ENCODE measurements around the gene CLCN5. TPM values are rescaled to one million over a fixed set of nuclear protein-coding genes. Genes with fewer than 3 reads are reported as not detected.
A peak's percentile ranks its signal among the peaks of the same experiment; 100 is the strongest.

CLCN5 gene
- total RNA-seq, 1 experiment from 2014 or later, result 13.6 TPM

GRCh38 chrX:50099331-50099730 is 176.9 kb downstream of the CLCN5 start:
- H3K4me3 Mint-ChIP-seq (ENCODE audit: low read depth, unreplicated experiment), result no peak overlapping the region
- intact Hi-C loops (cut with micrococcal nuclease; ENCODE audit: unreplicated experiment), result no loop called here
- H3K27me3 Mint-ChIP-seq (ENCODE audit: unreplicated experiment), result no peaks in the 10 kb centered on the region
- no peaks in the 10 kb centered on the region for H3K36me3 Mint-ChIP-seq (ENCODE audit: insufficient read depth, unreplicated experiment)
- DNase-seq, result no peak
- H3K9me3 Mint-ChIP-seq (ENCODE audit: low read depth, unreplicated experiment), result no peaks in the 10 kb centered on the region
- no TSS peak for BruUV-seq (replicated peaks)
- peaks cover 13% of the 10 kb centered on the region for H3K4me1 Mint-ChIP-seq (ENCODE audit: low read depth, unreplicated experiment)
- TF ChIP-seq CTCF (IDR thresholded peaks at IDR 0.05; ENCODE audit: unreplicated experiment), result no peak
- no peak overlapping the region for H3K27ac Mint-ChIP-seq (ENCODE audit: unreplicated experiment)
- CTCF ChIA-PET, result interaction anchor here (1.1 kb wide), 1 partner anchor 177 kb away, joined by 4 read pairs; the partner anchor contains the start of gene CLCN5

GRCh38 chrX:50100188-50100587 is 177.8 kb downstream of the CLCN5 start:
- CTCF ChIA-PET, result interaction anchor here (0.6 to 2.7 kb wide), 9 partner anchors 20 to 480 kb away, joined by 3 to 13 read pairs (median 4); partner anchors contain the start of genes CCNB3 and CLCN5
- no peak overlapping the region for H3K27ac Mint-ChIP-seq (ENCODE audit: unreplicated experiment)

DNA sequence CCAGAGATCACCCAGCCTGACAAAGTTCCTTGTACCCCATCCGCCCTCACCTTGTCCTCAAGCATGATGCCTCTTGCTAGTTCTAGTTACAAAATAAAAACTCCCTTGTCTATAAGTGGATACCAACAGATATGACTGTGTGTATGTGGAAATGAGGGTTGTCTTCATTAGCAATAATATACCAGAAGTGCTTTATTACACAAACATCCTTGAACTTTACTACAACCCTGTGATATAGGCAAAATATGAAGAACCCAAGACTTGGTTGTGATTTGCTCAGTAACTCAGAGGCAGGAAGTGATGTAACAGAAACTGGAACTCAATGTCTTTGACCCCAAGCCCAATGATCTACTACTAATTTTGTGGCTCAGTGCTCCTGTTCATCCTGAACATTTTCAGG is 180.8 kb downstream of the CLCN5 start:
- no peak overlapping the region for H3K27ac Mint-ChIP-seq (ENCODE audit: unreplicated experiment)
- DNase-seq, result no peak
- no peaks in the 10 kb centered on the region for H3K27me3 Mint-ChIP-seq (ENCODE audit: unreplicated experiment)
- CTCF ChIA-PET, result no interaction called here
- H3K9me3 Mint-ChIP-seq (ENCODE audit: low read depth, unreplicated experiment), result no peaks in the 10 kb centered on the region
- intact Hi-C loops (cut with micrococcal nuclease; ENCODE audit: unreplicated experiment), result loop anchor here (10.0 kb wide), 1 partner anchor 342 kb away; no protein-coding TSS in a partner anchor
- BruUV-seq (replicated peaks), result no TSS peak
- H3K4me3 Mint-ChIP-seq (ENCODE audit: low read depth, unreplicated experiment), result no peak overlapping the region
- TF ChIP-seq CTCF (IDR thresholded peaks at IDR 0.05; ENCODE audit: unreplicated experiment), result no peak
- H3K4me1 Mint-ChIP-seq (ENCODE audit: low read depth, unreplicated experiment), result peaks cover 19% of the 10 kb centered on the region
- H3K36me3 Mint-ChIP-seq (ENCODE audit: insufficient read depth, unreplicated experiment), result no peaks in the 10 kb centered on the region

More at GRCh38 chrX:50100188-50100587, 177.8 kb downstream of the CLCN5 start:
- no peaks in the 10 kb centered on the region for H3K36me3 Mint-ChIP-seq (ENCODE audit: insufficient read depth, unreplicated experiment)
- DNase-seq, result peak; percentile 28
- peaks cover 13% of the 10 kb centered on the region for H3K4me1 Mint-ChIP-seq (ENCODE audit: low read depth, unreplicated experiment)
- no peaks in the 10 kb centered on the region for H3K27me3 Mint-ChIP-seq (ENCODE audit: unreplicated experiment)
- no TSS peak for BruUV-seq (replicated peaks)
- intact Hi-C loops (cut with micrococcal nuclease; ENCODE audit: unreplicated experiment), result loop anchor here (1.0 to 10.0 kb wide), 3 partner anchors 104 to 480 kb away; partner anchors contain the start of gene CCNB3
- no peak for TF ChIP-seq CTCF (IDR thresholded peaks at IDR 0.05; ENCODE audit: unreplicated experiment)
- H3K9me3 Mint-ChIP-seq (ENCODE audit: low read depth, unreplicated experiment), result no peaks in the 10 kb centered on the region
- H3K4me3 Mint-ChIP-seq (ENCODE audit: low read depth, unreplicated experiment), result no peak overlapping the region

DNA sequence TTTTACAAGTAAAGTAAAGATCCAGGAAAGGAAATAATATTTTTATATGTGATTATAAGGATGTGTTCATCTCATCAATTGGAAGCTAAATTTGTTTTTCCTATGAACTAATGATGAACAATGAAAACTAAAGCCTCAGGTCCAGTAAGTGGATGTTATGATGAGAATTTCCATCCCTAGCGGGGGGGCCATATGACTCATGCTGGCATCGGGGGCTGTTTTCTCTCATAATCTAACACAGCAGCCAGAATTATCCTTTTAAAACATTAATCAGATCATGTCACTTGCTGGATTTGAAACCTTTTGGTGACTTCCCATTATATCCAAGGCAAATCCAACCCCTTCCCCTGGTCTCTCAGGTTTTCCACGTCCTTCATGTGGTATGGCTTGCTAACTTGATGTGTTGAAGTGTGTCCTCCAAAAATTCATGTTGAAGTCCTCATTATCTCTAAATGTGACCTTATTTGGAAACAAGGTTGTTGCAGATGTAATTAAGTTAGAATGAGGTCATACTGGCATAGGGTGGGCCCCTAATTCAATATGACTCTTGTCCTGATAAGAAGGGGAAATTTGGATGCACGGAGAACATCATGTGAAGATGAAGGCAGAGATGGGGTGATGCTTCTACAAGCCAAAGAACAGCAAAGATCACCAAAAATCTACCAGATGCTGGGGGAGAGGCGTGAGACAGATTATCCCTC is 181.6 kb downstream of the CLCN5 start:
- BruUV-seq (replicated peaks), result no TSS peak
- no peaks in the 10 kb centered on the region for H3K9me3 Mint-ChIP-seq (ENCODE audit: low read depth, unreplicated experiment)
- TF ChIP-seq CTCF (IDR thresholded peaks at IDR 0.05; ENCODE audit: unreplicated experiment), result no peak
- intact Hi-C loops (cut with micrococcal nuclease; ENCODE audit: unreplicated experiment), result loop anchor here (10.0 kb wide), 1 partner anchor 341 kb away; no protein-coding TSS in a partner anchor
- no peaks in the 10 kb centered on the region for H3K27me3 Mint-ChIP-seq (ENCODE audit: unreplicated experiment)
- no peaks in the 10 kb centered on the region for H3K36me3 Mint-ChIP-seq (ENCODE audit: insufficient read depth, unreplicated experiment)
- no peak for DNase-seq
- H3K4me3 Mint-ChIP-seq (ENCODE audit: low read depth, unreplicated experiment), result no peak overlapping the region
- H3K4me1 Mint-ChIP-seq (ENCODE audit: low read depth, unreplicated experiment), result peaks cover 28% of the 10 kb centered on the region
- no peak overlapping the region for H3K27ac Mint-ChIP-seq (ENCODE audit: unreplicated experiment)
- CTCF ChIA-PET, result no interaction called here

Data from Calu3 (cell line).